Subcutaneous adipose tissue (tissue), 4 donors: ENCODE results near the gene PPP2CA. TPM values are rescaled to one million over a fixed set of nuclear protein-coding genes. Genes with fewer than 3 reads are reported as not detected.

Experiments
- CTCF ChIP-seq: fragments of 450-650 bp; IDR thresholded peaks from one replicate; pipeline ENCODE4 v1.5.1; 2016; ENCODE audit warnings: low read depth, mild to moderate bottlenecking, control low read depth, antibody characterized with exemption, moderate library complexity
- total RNA-seq, 4 donors: library from RNA; depleted of rRNA; stranded (reverse); fragments of >200 nt; gene quantifications; one replicate each; pipeline ENCODE4 v1.1.0, GENCODE V29; 2016

PPP2CA gene
- total RNA-seq, 4 donors from 2014 or later, result 63.6 to 133 (median 111) TPM

- TF ChIP-seq CTCF, result no peak
Observed at GRCh38 chr5:134258896-134259295, 33.0 kb upstream of the PPP2CA start.

GRCh38 chr5:134257176-134257575, 31.3 kb upstream of the PPP2CA start:
- no peak for TF ChIP-seq CTCF

GRCh38 chr5:134255418-134256150, 29.7 kb upstream of the PPP2CA start:
- TF ChIP-seq CTCF, result no peak

GRCh38 chr5:134252671-134253070, 26.8 kb upstream of the PPP2CA start:
- TF ChIP-seq CTCF, result no peak

- no peak for TF ChIP-seq CTCF
Observed at GRCh38 chr5:134250949-134251348, 25.1 kb upstream of the PPP2CA start.

GRCh38 chr5:134249469-134250379, 23.9 kb upstream of the PPP2CA start:
- TF ChIP-seq CTCF, result no peak

GRCh38 chr5:134248256-134248655, 22.4 kb upstream of the PPP2CA start:
- no peak for TF ChIP-seq CTCF
